ENCODE results near the gene PACSIN1. TPM values are rescaled to one million over a fixed set of nuclear protein-coding genes. Genes with fewer than 3 reads are reported as not detected.
A peak's percentile ranks its signal among the peaks of the same experiment; 100 is the strongest.

Gene PACSIN1
- total RNA-seq, 1 experiment from 2014 or later: 5.0 TPM

DNA sequence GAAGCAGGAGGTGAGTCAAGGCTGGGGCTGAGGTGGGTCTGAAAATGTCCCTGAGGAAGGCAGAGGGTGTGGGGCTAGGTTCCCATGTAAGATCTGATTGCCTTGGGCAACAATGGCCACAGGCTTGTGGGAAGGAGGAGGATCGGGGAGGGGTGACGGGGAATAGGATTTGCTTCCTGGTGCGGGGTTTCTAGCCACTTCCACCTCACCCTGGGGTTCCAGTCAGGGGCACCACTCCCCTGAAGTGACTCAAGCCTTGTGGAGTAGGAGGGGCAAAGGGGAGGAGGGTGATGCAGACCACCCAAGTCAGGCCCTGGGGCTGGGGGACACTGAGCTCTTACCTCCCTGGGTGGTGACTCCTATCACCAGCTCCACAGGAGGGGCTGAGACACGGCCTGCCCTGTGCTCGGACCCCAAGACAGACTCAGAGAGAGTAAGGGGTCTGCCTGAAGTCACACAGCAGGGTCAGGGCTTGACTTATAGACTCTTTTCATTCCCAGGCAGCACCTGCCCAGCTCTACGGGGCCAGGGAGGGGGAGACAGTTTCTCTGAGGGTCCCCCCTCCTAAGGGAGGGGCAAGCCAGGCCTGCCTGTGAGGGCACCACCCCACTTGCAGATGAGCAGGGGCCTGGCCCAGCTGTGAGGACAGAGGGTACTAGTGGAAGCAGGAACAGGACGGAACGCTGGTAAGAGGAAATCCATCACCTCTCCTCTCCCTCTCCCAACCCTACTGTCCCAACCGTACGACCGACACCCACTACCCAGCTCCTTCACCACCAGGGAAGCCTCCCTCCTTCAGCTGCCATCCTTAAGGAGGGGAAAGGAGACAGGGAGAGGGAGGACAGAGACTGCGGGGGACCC is 102.7 kb downstream of the PACSIN1 start:
- no peak overlapping the region for H2AFZ ChIP-seq (ENCODE audit: low read depth, low read length, poor library complexity, severe bottlenecking)
- DNase-seq (ENCODE audit: low read depth, low spot score): no peak

DNA sequence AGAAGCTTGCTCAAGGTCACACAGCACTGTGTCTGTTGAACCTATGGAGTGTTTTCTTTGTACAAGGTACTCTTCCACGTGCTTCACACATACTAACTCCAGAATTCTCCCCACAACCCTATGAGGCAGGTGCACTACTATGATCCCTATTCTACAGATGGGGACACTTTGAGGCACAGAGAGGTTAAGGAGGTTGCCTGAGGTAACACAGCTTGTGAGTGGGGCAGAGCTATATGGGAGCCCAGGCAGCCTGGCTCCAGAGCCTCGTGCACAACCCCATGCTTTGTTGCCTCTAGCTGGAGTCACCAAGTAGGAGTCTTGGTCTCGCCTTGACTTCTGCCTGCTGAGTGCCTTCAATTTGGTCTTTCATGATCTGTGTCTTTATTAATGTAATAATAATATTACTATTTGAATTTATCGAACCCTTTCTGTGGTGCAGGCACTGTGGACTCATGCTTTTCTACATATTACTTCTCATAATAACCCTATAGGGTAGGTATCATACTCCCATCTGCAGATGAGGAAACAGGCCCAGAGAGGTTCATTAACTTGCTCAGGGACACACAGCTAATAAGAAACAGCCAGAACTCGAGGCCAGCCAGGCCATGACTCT is 103.6 kb downstream of the PACSIN1 start:
- ChIA-PET RAD21 (ENCODE audit: low non-redundant PET in 1 of 2, low total read pairs in 2 of 2, uncharacterized antibody in 2 of 2, unreplicated experiment in 2 of 2) (no interaction called here), CTCF (no interaction called here), POLR2A (no interaction called here)
- intact Hi-C loops (cut with micrococcal nuclease): no loop called here
- no peaks in the 10 kb centered on the region for H3K36me3 ChIP-seq (ENCODE audit: control insufficient read depth in 1 of 2, insufficient read depth in 2 of 2, low read length in 2 of 2)
- H3K9me2 ChIP-seq (ENCODE audit: insufficient read depth): no peaks in the 10 kb centered on the region
- no TSS peak for BruUV-seq (replicated peaks)
- DNase-seq (ENCODE audit: low read depth, low spot score) (no peak), ATAC-seq (no peak)
- H4K20me1 ChIP-seq (ENCODE audit: insufficient read depth): no peaks in the 10 kb centered on the region
- H2AFZ ChIP-seq (ENCODE audit: low read depth, low read length, poor library complexity, severe bottlenecking): no peak overlapping the region
- no peak overlapping the region for H3K4me3 ChIP-seq (replicated peaks in 1 of 2; ENCODE audit: low read depth in 1 of 2, low read length in 2 of 2)
- H3K79me2 ChIP-seq (ENCODE audit: insufficient read depth, low read length): no peaks in the 10 kb centered on the region
- no peak overlapping the region for H3K9ac ChIP-seq (ENCODE audit: low read length)
- TF ChIP-seq ZFX (IDR thresholded peaks at IDR 0.05): no peak
- TF ChIP-seq, protein P1, sequence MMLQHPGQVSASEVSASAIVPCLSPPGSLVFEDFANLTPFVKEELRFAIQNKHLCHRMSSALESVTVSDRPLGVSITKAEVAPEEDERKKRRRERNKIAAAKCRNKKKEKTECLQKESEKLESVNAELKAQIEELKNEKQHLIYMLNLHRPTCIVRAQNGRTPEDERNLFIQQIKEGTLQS (IDR thresholded peaks at IDR 0.05): no peak
- TF ChIP-seq, protein P2, sequence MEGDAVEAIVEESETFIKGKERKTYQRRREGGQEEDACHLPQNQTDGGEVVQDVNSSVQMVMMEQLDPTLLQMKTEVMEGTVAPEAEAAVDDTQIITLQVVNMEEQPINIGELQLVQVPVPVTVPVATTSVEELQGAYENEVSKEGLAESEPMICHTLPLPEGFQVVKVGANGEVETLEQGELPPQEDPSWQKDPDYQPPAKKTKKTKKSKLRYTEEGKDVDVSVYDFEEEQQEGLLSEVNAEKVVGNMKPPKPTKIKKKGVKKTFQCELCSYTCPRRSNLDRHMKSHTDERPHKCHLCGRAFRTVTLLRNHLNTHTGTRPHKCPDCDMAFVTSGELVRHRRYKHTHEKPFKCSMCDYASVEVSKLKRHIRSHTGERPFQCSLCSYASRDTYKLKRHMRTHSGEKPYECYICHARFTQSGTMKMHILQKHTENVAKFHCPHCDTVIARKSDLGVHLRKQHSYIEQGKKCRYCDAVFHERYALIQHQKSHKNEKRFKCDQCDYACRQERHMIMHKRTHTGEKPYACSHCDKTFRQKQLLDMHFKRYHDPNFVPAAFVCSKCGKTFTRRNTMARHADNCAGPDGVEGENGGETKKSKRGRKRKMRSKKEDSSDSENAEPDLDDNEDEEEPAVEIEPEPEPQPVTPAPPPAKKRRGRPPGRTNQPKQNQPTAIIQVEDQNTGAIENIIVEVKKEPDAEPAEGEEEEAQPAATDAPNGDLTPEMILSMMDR (IDR thresholded peaks at IDR 0.05 in 2 of 3, conservative IDR thresholded peaks at IDR 0.05 in 1 of 3; ENCODE audit: borderline replicate concordance in 1 of 3, insufficient read depth in 1 of 3, low read depth in 2 of 3, low read length in 2 of 3): no peak
- TF ChIP-seq EZH2 (IDR thresholded peaks at IDR 0.05): no peak
- no peak for TF ChIP-seq POLR2A (IDR thresholded peaks at IDR 0.05; ENCODE audit: borderline replicate concordance, extremely low read depth, insufficient read depth, insufficient read length)
- TF ChIP-seq, protein P3, sequence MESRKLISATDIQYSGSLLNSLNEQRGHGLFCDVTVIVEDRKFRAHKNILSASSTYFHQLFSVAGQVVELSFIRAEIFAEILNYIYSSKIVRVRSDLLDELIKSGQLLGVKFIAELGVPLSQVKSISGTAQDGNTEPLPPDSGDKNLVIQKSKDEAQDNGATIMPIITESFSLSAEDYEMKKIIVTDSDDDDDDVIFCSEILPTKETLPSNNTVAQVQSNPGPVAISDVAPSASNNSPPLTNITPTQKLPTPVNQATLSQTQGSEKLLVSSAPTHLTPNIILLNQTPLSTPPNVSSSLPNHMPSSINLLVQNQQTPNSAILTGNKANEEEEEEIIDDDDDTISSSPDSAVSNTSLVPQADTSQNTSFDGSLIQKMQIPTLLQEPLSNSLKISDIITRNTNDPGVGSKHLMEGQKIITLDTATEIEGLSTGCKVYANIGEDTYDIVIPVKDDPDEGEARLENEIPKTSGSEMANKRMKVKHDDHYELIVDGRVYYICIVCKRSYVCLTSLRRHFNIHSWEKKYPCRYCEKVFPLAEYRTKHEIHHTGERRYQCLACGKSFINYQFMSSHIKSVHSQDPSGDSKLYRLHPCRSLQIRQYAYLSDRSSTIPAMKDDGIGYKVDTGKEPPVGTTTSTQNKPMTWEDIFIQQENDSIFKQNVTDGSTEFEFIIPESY (IDR thresholded peaks at IDR 0.05; ENCODE audit: extremely low read depth, insufficient replicate concordance, low read length): no peak
- TF ChIP-seq JUND (IDR thresholded peaks at IDR 0.05): no peak
- no peak for TF ChIP-seq RAD21 (IDR thresholded peaks at IDR 0.05; ENCODE audit: low read depth)
- no peak for TF ChIP-seq CBX3 (IDR thresholded peaks at IDR 0.05; ENCODE audit: low read depth)
- H3K9me3 ChIP-seq (ENCODE audit: control insufficient read depth in 1 of 2, insufficient read depth in 1 of 2, low read depth in 1 of 2, low read length in 2 of 2): no peaks in the 10 kb centered on the region
- peaks cover 0 to 21% of the 10 kb centered on the region in 2 experiments; a peak in 2 of 4 replicates for H3K4me1 ChIP-seq (ENCODE audit: control insufficient read depth in 1 of 2, insufficient read depth in 2 of 2, low read length in 2 of 2)
- H3K27me3 ChIP-seq (ENCODE audit: insufficient read depth, low read length): no peaks in the 10 kb centered on the region
- no peak overlapping the region for H3K4me2 ChIP-seq (ENCODE audit: low read length)
- no peak overlapping the region for H3K27ac ChIP-seq (ENCODE audit: low read depth, low read length)

More for the DNA sequence above, 102.7 kb downstream of the PACSIN1 start:
- no peaks in the 10 kb centered on the region for H4K20me1 ChIP-seq (ENCODE audit: insufficient read depth)
- H3K79me2 ChIP-seq (ENCODE audit: insufficient read depth, low read length): no peaks in the 10 kb centered on the region
- peak; percentile 19 for ATAC-seq
- intact Hi-C loops (cut with micrococcal nuclease): no loop called here
- ChIA-PET RAD21 (ENCODE audit: low non-redundant PET in 1 of 2, low total read pairs in 2 of 2, uncharacterized antibody in 2 of 2, unreplicated experiment in 2 of 2) (no interaction called here), CTCF (no interaction called here), POLR2A (interaction anchor here (1.0 kb wide), 1 partner anchor 328 kb away, joined by 3 read pairs; no protein-coding TSS in a partner anchor)
- H3K4me2 ChIP-seq (ENCODE audit: low read length): peak overlapping the region; percentile 74
- peak overlapping the region; percentile 43 for H3K9ac ChIP-seq (ENCODE audit: low read length)
- peaks cover 0 to 21% of the 10 kb centered on the region in 2 experiments; a peak in 2 of 4 replicates for H3K4me1 ChIP-seq (ENCODE audit: control insufficient read depth in 1 of 2, insufficient read depth in 2 of 2, low read length in 2 of 2)
- H3K4me3 ChIP-seq (replicated peaks in 1 of 2; ENCODE audit: low read depth in 1 of 2, low read length in 2 of 2): peak overlapping the region in 1 of 2 experiments; percentile 35; a peak in 2 of 4 replicates
- H3K36me3 ChIP-seq (ENCODE audit: control insufficient read depth in 1 of 2, insufficient read depth in 2 of 2, low read length in 2 of 2): no peaks in the 10 kb centered on the region
- no peaks in the 10 kb centered on the region for H3K9me2 ChIP-seq (ENCODE audit: insufficient read depth)
- no peaks in the 10 kb centered on the region for H3K27me3 ChIP-seq (ENCODE audit: insufficient read depth, low read length)
- H3K9me3 ChIP-seq (ENCODE audit: control insufficient read depth in 1 of 2, insufficient read depth in 1 of 2, low read depth in 1 of 2, low read length in 2 of 2): no peaks in the 10 kb centered on the region
- no peak overlapping the region for H3K27ac ChIP-seq (ENCODE audit: low read depth, low read length)
- no TSS peak for BruUV-seq (replicated peaks)
- TF ChIP-seq JUND (IDR thresholded peaks at IDR 0.05): no peak
- no peak for TF ChIP-seq EZH2phosphoT487 (IDR thresholded peaks at IDR 0.05; ENCODE audit: borderline replicate concordance)
- TF ChIP-seq SIN3A (IDR thresholded peaks at IDR 0.05; ENCODE audit: low read depth): no peak
- TF ChIP-seq YY1 (IDR thresholded peaks at IDR 0.05; ENCODE audit: extremely low read depth, insufficient replicate concordance, low read depth, low read length): no peak
- no peak for TF ChIP-seq ZNF274 (IDR thresholded peaks at IDR 0.05; ENCODE audit: low read depth, low read length)
- no peak for TF ChIP-seq CBX3 (IDR thresholded peaks at IDR 0.05; ENCODE audit: low read depth)
- no peak for TF ChIP-seq CEBPB (IDR thresholded peaks at IDR 0.05; ENCODE audit: low read depth)
- no peak for TF ChIP-seq SP1 (IDR thresholded peaks at IDR 0.05; ENCODE audit: low read depth)
- no peak for TF ChIP-seq FOSL1 (IDR thresholded peaks at IDR 0.05; ENCODE audit: low read depth)
